HG03439 (cell line): Measurements from ENCODE around the gene YES1.
"Not testable (repeated sequence)": the region's sequence is repeated elsewhere in the genome, so short reads cannot be mapped to it uniquely, and the experiment has no call there.

Experiments
- ATAC-seq: cut with Tn5 transposase; IDR thresholded peaks from one replicate; pipeline ENCODE4 v1.9.1; 2021; ENCODE audit warnings: mild to moderate bottlenecking, moderate library complexity; ENCODE audit not compliant: unreplicated experiment

YES1 gene

GRCh38 chr18:785242-785641 lies 26.8 kb downstream of the YES1 start:
- ATAC-seq = no peak

GRCh38 chr18:784470-785172 lies 27.4 kb downstream of the YES1 start:
- no peak for ATAC-seq

DNA sequence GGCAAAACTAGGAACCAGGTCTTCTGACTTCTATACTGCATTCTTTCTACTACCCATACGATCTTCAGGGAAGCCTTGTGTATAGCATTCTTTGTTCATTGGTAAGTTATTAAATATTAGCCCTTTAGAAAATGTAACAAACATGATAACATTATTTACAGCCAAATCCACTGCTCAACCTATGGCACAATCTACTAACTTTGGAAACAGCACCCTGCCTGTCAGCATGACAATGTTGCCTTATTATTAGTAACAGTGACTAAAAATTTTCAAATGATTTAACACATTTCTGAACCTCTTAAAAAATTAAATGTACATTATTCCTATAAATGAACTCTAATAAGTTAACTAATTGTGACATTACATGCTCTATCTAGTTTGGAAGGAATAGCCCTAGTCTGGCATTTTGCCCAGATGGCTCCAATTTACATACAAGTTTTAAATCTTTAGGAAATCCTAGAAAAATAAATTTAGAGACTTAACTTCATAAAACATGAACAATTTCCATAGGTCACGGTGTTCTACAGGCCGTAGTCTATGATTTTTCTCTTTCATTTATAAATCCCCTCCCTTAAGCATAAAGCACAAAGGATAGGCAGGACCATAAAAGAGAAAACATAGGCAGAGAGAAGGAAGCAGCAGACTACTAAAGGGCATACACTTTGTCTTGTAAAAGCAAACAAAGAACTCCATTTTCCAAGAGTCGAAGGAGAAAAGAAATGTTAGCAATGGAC lies 33.7 kb downstream of the YES1 start:
- no peak for ATAC-seq

- ATAC-seq = no peak
Observed at GRCh38 chr18:777021-777420, 35.0 kb downstream of the YES1 start.

DNA sequence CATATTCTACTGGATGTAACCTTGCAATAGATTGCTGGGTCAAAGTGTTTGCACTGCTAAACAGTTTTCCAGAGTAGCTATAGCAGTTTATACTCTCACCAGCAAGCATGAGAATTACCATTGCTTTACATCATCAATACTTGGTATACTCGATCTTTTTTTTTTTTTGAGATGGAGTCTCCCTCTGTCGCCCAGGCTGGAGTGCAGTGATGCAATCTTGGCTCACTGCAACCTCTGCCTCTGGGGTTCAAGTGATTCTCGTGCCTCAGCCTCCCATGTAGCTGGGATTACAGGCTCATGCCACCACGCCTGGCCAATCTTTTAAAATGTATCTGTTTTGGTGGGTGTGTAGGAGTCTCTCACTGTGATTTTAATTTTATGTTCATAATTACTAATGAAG lies 36.0 kb downstream of the YES1 start:
- not testable (repeated sequence) for ATAC-seq

DNA sequence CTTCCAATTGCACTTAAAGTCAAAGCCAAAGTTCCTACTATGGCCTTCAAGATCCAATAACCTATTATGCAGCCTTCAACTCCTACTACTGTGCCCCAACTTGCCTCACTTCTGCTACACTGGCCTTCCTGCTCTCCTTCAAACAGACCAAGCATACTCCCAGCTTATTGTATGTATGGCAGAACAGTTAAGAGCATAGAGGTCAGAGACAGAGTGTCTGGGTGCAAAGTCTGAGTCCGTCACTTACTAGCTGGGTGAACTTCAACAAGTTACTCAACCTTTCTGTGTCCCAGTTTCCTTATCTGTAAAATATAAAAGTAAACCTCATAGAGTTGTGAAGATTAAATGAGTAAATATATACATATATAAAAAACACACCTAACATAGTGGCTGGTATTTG lies 37.2 kb downstream of the YES1 start:
- no peak for ATAC-seq

- ATAC-seq = no peak
Observed at GRCh38 chr18:773980-774624, 37.9 kb downstream of the YES1 start.

GRCh38 chr18:770583-770961 lies 41.5 kb downstream of the YES1 start:
- no peak for ATAC-seq

- no peak for ATAC-seq
Observed at GRCh38 chr18:767961-768360, 44.1 kb downstream of the YES1 start.

DNA sequence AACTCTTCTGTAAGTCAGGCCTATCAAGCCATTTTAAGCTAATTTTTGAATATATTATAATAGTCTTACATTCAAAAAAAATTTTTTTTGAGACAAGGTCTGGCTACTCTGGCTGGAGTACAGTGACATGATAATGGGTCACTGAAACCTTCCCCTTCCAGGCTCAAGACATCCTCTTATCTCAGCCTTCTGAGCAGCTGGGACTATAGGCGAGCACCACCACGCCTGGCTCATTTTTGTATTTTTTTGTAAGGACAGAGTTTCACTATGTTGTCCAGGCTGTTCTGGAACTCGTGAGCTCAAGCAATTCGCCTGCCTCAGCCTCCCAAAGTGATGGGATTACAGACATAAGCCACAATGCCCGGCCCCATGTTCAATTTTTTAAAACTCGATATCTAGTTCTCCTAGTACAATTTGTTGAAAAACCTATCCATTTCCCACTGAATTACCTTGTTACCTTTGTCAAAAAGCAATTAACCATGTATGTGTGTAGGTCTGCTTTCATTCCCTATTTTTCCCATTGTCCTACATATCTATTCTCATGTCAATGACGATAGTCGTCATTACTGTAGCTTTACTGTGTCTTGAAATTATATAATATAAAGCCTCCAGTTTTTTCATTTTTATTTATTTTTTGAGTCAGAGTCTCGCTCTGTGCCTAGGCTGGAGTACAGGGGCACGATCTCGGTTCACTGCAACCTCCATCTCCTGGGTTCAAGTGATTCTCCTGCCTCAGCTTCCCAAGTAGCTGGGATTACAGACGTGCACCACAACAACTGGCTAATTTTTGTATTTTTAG lies 44.8 kb downstream of the YES1 start:
- no peak for ATAC-seq

GRCh38 chr18:766550-766860 lies 45.5 kb downstream of the YES1 start:
- no peak for ATAC-seq

GRCh38 chr18:765764-766549 lies 46.1 kb downstream of the YES1 start:
- ATAC-seq = no peak

DNA sequence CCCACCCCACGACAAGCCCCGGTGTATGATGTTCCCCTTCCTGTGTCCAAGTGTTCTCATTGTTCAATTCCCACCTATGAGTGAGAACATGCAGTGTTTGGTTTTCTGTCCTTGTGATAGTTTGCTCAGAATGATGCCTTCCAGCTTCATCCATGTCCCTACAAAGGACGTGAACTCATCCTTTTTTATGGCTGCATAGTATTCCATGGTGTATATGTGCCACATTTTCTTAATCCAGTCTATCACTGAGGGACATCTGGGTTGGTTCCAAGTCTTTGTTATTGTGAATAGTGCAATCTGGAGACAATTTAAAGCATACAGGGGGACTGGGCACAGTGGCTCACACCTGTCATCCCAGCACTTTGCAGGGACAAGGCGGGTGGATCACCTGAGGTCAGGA lies 52.2 kb downstream of the YES1 start:
- ATAC-seq = not testable (repeated sequence)

GRCh38 chr18:755506-755905 lies 56.5 kb downstream of the YES1 start:
- no peak for ATAC-seq

GRCh38 chr18:754656-755055 lies 57.4 kb downstream of the YES1 start:
- no peak for ATAC-seq

- no peak for ATAC-seq
Observed at GRCh38 chr18:750456-750855, 61.6 kb downstream of the YES1 start.

DNA sequence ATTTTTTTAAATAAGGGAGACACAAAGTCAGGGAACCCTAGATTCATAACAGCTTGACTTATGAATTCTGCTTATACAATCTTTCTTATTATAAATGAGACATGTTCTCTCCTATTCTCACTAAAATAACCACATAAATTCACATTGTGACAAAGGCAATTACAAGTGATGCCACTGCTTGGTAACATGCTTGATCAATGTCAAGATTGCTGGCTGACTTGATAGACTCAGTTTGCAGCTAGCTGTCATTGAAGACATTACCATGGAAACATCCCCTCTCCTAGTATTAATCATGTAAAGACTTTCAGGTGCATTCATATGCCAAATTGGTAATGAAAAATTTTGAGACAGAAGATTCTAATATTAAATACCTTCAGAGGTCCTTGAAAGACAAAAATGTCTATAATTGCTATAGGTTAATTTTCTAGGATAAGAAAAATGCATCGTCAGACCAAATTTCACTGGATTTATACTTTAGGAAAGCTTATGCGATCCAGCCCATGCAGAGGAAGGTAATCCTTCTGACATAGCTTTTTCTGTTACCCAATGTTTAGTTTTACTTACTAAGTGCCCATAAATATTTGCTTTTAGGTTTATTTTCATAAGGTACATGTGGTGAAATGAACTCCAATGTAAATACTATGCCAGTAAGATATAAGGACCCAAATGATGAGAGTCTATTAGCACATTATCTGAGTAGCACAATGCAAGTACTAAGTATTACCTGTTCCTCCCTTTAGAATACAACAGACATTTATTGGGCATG lies 67.0 kb downstream of the YES1 start:
- no peak for ATAC-seq

DNA sequence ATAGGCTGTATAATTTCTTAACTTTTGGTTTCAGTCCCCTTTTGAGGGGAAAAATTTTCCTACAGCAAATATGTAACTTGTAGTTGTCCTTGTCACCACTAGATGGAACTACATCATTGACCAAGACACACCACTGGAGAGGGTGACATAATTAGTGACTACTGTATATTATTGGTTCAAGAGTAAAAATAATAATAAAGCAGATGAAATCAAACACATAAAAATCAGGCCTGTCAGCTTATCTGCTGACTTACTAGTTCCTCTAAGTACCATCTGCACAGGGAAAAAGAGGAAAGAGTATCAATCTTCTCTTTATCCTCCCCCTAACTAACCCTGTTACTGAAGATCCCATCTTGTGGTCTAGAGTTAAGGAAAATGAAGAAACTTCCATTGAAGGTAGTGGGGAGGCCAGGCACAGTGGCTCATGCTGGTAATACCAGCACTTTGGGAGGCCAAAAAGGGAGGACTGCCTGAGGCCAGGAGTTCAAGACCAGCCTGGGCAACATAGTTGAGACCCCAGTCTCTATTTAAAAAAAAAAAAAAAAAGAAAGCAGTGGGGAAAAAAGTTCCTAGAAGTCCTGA lies 70.0 kb downstream of the YES1 start:
- ATAC-seq = peak; percentile 69

- no peak for ATAC-seq
Observed at GRCh38 chr18:732371-732770, 79.7 kb downstream of the YES1 start.

DNA sequence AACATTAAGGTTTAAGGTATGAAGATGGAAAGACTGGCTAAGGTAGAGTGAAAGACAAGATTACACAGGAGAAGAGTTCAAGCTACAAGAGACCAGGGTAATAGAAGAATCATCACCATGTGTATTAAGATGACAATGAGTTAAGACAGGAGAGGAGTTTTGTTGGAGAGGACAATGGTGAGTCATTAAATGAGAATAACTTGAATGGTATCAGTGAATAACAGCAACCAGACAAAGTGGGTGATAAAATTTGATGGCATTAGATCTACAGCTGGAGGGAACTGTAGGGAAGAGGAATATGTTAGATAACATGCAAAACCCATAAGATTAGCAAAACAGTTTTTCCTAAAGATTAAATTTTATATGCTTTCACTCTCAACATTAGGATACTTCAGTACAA lies 80.9 kb downstream of the YES1 start:
- no peak for ATAC-seq
